Lung (tissue), 12 donors: Measurements from ENCODE around the gene ATRNL1. TPM values are rescaled to one million over a fixed set of nuclear protein-coding genes. Genes with fewer than 3 reads are reported as not detected.
"Not testable (repeated sequence)": the region's sequence is repeated elsewhere in the genome, so short reads cannot be mapped to it uniquely, and the experiment has no call there.

Source experiments
- ATAC-seq: fragments of 200-7000 bp; cut with Tn5 transposase; one replicate; pipeline ENCODE4 v1.9.1; 2020; ENCODE audit warnings: moderate number of reproducible peaks; ENCODE audit not compliant: insufficient read depth, low FRiP score
- DNase-seq, 3 donors: peaks; one replicate each; pipeline ENCODE4 v3.0.0-alpha.2; 2013 to 2017
- H3K27ac ChIP-seq, 2 donors: one replicate each; pipeline ENCODE4 v1.5.1; 2013; ENCODE audit warnings: mild to moderate bottlenecking in 2 of 2, moderate library complexity in 2 of 2, control low read depth in 1 of 2, inconsistent platforms in 1 of 2, low read depth in 1 of 2, low read length in 1 of 2
- H3K27me3 ChIP-seq, 3 donors: one replicate each; pipeline ENCODE4 v1.5.1; 2013; ENCODE audit warnings: low read length in 2 of 3; ENCODE audit not compliant: control insufficient read depth in 3 of 3, insufficient read depth in 3 of 3
- H3K36me3 ChIP-seq, 4 donors: one replicate each; pipeline ENCODE4 v1.5.1; 2013; ENCODE audit warnings: low read length in 4 of 4, mild to moderate bottlenecking in 1 of 4, moderate library complexity in 1 of 4; ENCODE audit not compliant: control insufficient read depth in 4 of 4, insufficient read depth in 4 of 4
- H3K4me1 ChIP-seq, 5 donors: one replicate each; pipeline ENCODE4 v1.5.1; 2013; ENCODE audit warnings: low read length in 5 of 5, mild to moderate bottlenecking in 2 of 5, moderate library complexity in 1 of 5; ENCODE audit not compliant: control insufficient read depth in 5 of 5, insufficient read depth in 5 of 5
- H3K4me3 ChIP-seq: one replicate; pipeline ENCODE4 v1.5.1; 2013; ENCODE audit warnings: mild to moderate bottlenecking, control low read depth, moderate library complexity
- H3K9ac ChIP-seq, 2 donors: one replicate each; pipeline ENCODE4 v1.5.1; 2013; ENCODE audit warnings: low read length in 2 of 2, control low read depth in 1 of 2; ENCODE audit not compliant: insufficient read depth in 1 of 2
- H3K9me3 ChIP-seq, 4 donors: one replicate each; pipeline ENCODE4 v1.5.1; 2013; ENCODE audit warnings: low read length in 3 of 4, mild to moderate bottlenecking in 1 of 4, moderate library complexity in 1 of 4; ENCODE audit not compliant: control insufficient read depth in 4 of 4, insufficient read depth in 3 of 4
- CTCF ChIP-seq: IDR thresholded peaks from 2 replicates; pipeline ENCODE4 v1.5.1; 2012; ENCODE audit warnings: mild to moderate bottlenecking; ENCODE audit errors: control extremely low read depth, extremely low read depth
- WGBS, 2 donors: extraction: QIAGEN DNeasy Blood & Tissue Kit; methylation state at CpG; one replicate each; pipeline ENCODE4 v1.1.7; 2013; 5-methylcytosine and 5-hydroxymethylcytosine counted together
- polyA plus RNA-seq, 2 donors: library from polyadenylated mRNA; stranded (reverse); fragments of 200-250 nt; gene quantifications; one replicate each; pipeline ENCODE4 v1.2.1, GENCODE V29; 2013
- total RNA-seq, 2 donors: library from RNA; depleted of rRNA in 1 of 2; stranded (reverse); fragments of >200 nt in 1 of 2; gene quantifications; one replicate each; pipeline ENCODE4 v1.2.1, GENCODE V29; 2014 to 2021
- donor health status: control.
- donor health status: control.
- donor health status: Bipolar disorder and iron deficiency.
- donor health status: healthy.
- donor health status: DM: yes; HTN: yes; CAD: no.

Gene ATRNL1
- total and polyA plus RNA-seq, 4 donors, result 0.05 to 11.1 (median 0.24) TPM

GRCh38 chr10:115321360-115321759 is 228.2 kb downstream of the ATRNL1 start:
- Histone ChIP-seq H3K36me3 (no peaks in the 10 kb centered on the region), H3K9me3 (peaks cover 0 to 3% (median 0%) of the 10 kb centered on the region in 4 donors), H3K27me3 (no peaks in the 10 kb centered on the region), H3K4me3 (no peak overlapping the region), H3K9ac (no peak overlapping the region), H3K27ac (no peak overlapping the region), H3K4me1 (no peaks in the 10 kb centered on the region)
- DNase-seq (no peak), ATAC-seq (no peak)
- TF ChIP-seq CTCF, result no peak
- WGBS, 2 donors, result 35 to 36% methylated on average over 2 of the region's 2 CpGs

- ATAC-seq, result no peak
These were observed 235.2 kb downstream of the ATRNL1 start for GRCh38 chr10:115328331-115328730.

GRCh38 chr10:115335366-115335765 is 242.2 kb downstream of the ATRNL1 start:
- no peak overlapping the region for H3K9ac ChIP-seq
- no peaks in the 10 kb centered on the region for H3K36me3 ChIP-seq
- H3K4me3 ChIP-seq, result no peak overlapping the region
- DNase-seq, result no peak
- no peaks in the 10 kb centered on the region for H3K4me1 ChIP-seq
- H3K27me3 ChIP-seq, result no peaks in the 10 kb centered on the region
- no peaks in the 10 kb centered on the region for H3K9me3 ChIP-seq
- 91 to 92% methylated on average over 1 of the region's 1 CpG for WGBS, 2 donors
- no peak for TF ChIP-seq CTCF
- no peak overlapping the region for H3K27ac ChIP-seq
- no peak for ATAC-seq

More at GRCh38 chr10:115328331-115328730, 235.2 kb downstream of the ATRNL1 start:
- Histone ChIP-seq H3K27me3 (no peaks in the 10 kb centered on the region), H3K9ac (no peak overlapping the region), H3K9me3 (no peaks in the 10 kb centered on the region), H3K36me3 (no peaks in the 10 kb centered on the region), H3K4me1 (no peaks in the 10 kb centered on the region), H3K27ac (no peak overlapping the region), H3K4me3 (no peak overlapping the region)
- DNase-seq, result no peak
- no peak for TF ChIP-seq CTCF
- 86 to 91% methylated on average over 2 of the region's 2 CpGs for WGBS, 2 donors

GRCh38 chr10:115355162-115355760 is 262.1 kb downstream of the ATRNL1 start:
- peak; percentile 54 to 78 (median 68) for DNase-seq
- Histone ChIP-seq H3K4me1 (no peaks in the 10 kb centered on the region), H3K27me3 (no peaks in the 10 kb centered on the region), H3K9me3 (peaks cover 0 to 2% (median 0%) of the 10 kb centered on the region in 4 donors), H3K4me3 (no peak overlapping the region), H3K9ac (no peak overlapping the region), H3K36me3 (no peaks in the 10 kb centered on the region), H3K27ac (no peak overlapping the region)
- ATAC-seq, result no peak
- no peak for TF ChIP-seq CTCF
- 5 to 11% methylated on average over 2 of the region's 2 CpGs for WGBS, 2 donors

- H3K36me3 ChIP-seq, result not testable (repeated sequence)
These were observed 274.8 kb downstream of the ATRNL1 start for GRCh38 chr10:115367920-115368319.

More at GRCh38 chr10:115367920-115368319, 274.8 kb downstream of the ATRNL1 start:
- H3K4me3 ChIP-seq, H3K9me3 ChIP-seq, H3K4me1 ChIP-seq, H3K27me3 ChIP-seq, H3K27ac ChIP-seq, H3K9ac ChIP-seq, DNase-seq, ATAC-seq: not testable (repeated sequence)
- 91 to 94% methylated on average over 14 to 18 of the region's 18 CpGs for WGBS, 2 donors
